Prostate gland (tissue), 2 donors: ENCODE measurements around the gene SCG2. TPM values are rescaled to one million over a fixed set of nuclear protein-coding genes. Genes with fewer than 3 reads are reported as not detected.
A peak's percentile ranks its signal among the peaks of the same experiment; 100 is the strongest.

Source experiments
- DNase-seq: peaks from one replicate; pipeline ENCODE4 v3.0.0-alpha.2; 2019; ENCODE audit warnings: low spot score
- H3K27ac ChIP-seq, 2 donors: fragments of 200-600 bp; sonication (generic); 2 replicates each; pipeline ENCODE4 v1.5.1; 2017 to 2019
- H3K27me3 ChIP-seq: fragments of 200-600 bp; sonication (generic); replicated peaks from 2 replicates; pipeline ENCODE4 v1.5.1; 2019; ENCODE audit not compliant: insufficient read depth
- H3K36me3 ChIP-seq, 2 donors: fragments of 200-600 bp; sonication (generic); 1 replicate in 1 of 2; 2 replicates in 1 of 2; pipeline versions ENCODE4 v1.5.1 to v1.8.1; 2017 to 2019
- H3K4me1 ChIP-seq: fragments of 200-600 bp; sonication (generic); replicated peaks from 2 replicates; pipeline ENCODE4 v1.5.1; 2019
- H3K4me3 ChIP-seq, 2 donors: fragments of 200-600 bp; sonication (generic); 2 replicates each; pipeline ENCODE4 v1.5.1; 2017 to 2019
- H3K9me3 ChIP-seq: fragments of 200-600 bp; sonication (generic); 2 replicates; pipeline ENCODE4 v1.5.1; 2017
- CTCF ChIP-seq, 4 experiments: fragments of 200-600 bp in 2 of 4; fragments of 450-650 bp in 2 of 4; sonication (generic) in 2 of 4; IDR thresholded peaks; 1 replicate in 3 of 4; 2 replicates in 1 of 4; pipeline ENCODE4 v1.5.1; 2016 to 2019; ENCODE audit warnings: antibody characterized with exemption in 4 of 4, mild to moderate bottlenecking in 2 of 4, moderate library complexity in 2 of 4
- POLR2A ChIP-seq: fragments of 450-650 bp; IDR thresholded peaks from one replicate; pipeline ENCODE4 v1.6.1; 2016; ENCODE audit warnings: antibody characterized with exemption, mild to moderate bottlenecking
- POLR2AphosphoS5 ChIP-seq: sonication (generic); formaldehyde crosslinking; IDR thresholded peaks from one replicate; pipeline ENCODE4 v1.6.1; 2017; ENCODE audit warnings: antibody characterized with exemption
- WGBS: methylation state at CpG from one replicate; pipeline ENCODE4 v1.1.5; 2018; 5-methylcytosine and 5-hydroxymethylcytosine counted together
- intact Hi-C: fragments of 100-400 bp; cut with DNase I; formaldehyde crosslinking; loops from one replicate; pipeline ENCODE4 v1.14.2; 2022
- total RNA-seq, 2 donors: library from RNA; depleted of rRNA; stranded (reverse); fragments of >200 nt; gene quantifications; one replicate each; pipeline ENCODE4 v1.1.0, GENCODE V29; 2016

Gene SCG2
- total RNA-seq, 2 donors from 2014 or later: 1.0 to 5.4 TPM

GRCh38 chr2:223612501-223612900 is 10.3 kb upstream of the SCG2 start:
- TF ChIP-seq POLR2A: no peak
- no peak for TF ChIP-seq CTCF (IDR thresholded peaks at IDR 0.05)
- no peak for TF ChIP-seq POLR2AphosphoS5
- H3K27me3 ChIP-seq: no peaks in the 10 kb centered on the region
- DNase-seq: no peak
- H3K4me1 ChIP-seq: no peaks in the 10 kb centered on the region
- peak overlapping the region in 1 of 2 donors; percentile 24 for H3K4me3 ChIP-seq
- no peaks in the 10 kb centered on the region for H3K9me3 ChIP-seq
- peak overlapping the region in 1 of 2 donors; percentile 38 for H3K27ac ChIP-seq
- WGBS: 56% methylated on average over 5 of the region's 5 CpGs
- intact Hi-C loops: no loop called here
- H3K36me3 ChIP-seq: no peaks in the 10 kb centered on the region

GRCh38 chr2:223611061-223611460 is 8.9 kb upstream of the SCG2 start:
- no peak for DNase-seq
- Histone ChIP-seq H3K9me3 (no peaks in the 10 kb centered on the region), H3K27me3 (no peaks in the 10 kb centered on the region), H3K4me1 (no peaks in the 10 kb centered on the region), H3K27ac (no peak overlapping the region), H3K36me3 (no peaks in the 10 kb centered on the region), H3K4me3 (no peak overlapping the region)
- no peak for TF ChIP-seq POLR2AphosphoS5
- no peak for TF ChIP-seq CTCF (IDR thresholded peaks at IDR 0.05)
- no peak for TF ChIP-seq POLR2A
- intact Hi-C loops: no loop called here
- WGBS: 93% methylated on average over 2 of the region's 2 CpGs

GRCh38 chr2:223607476-223607875 is 5.3 kb upstream of the SCG2 start:
- H3K9me3 ChIP-seq: no peaks in the 10 kb centered on the region
- WGBS: 73% methylated on average over 5 of the region's 5 CpGs

GRCh38 chr2:223606946-223607345 is 4.8 kb upstream of the SCG2 start:
- H3K36me3 ChIP-seq: no peaks in the 10 kb centered on the region
- H3K9me3 ChIP-seq: no peaks in the 10 kb centered on the region
- TF ChIP-seq POLR2AphosphoS5: no peak
- no peak for TF ChIP-seq CTCF (IDR thresholded peaks at IDR 0.05)
- no peak for TF ChIP-seq POLR2A
- H3K4me3 ChIP-seq: no peak overlapping the region
- DNase-seq: no peak
- 29% methylated on average over 1 of the region's 1 CpG for WGBS
- no peaks in the 10 kb centered on the region for H3K4me1 ChIP-seq
- intact Hi-C loops: no loop called here
- H3K27ac ChIP-seq: no peak overlapping the region
- H3K27me3 ChIP-seq: no peaks in the 10 kb centered on the region

More at GRCh38 chr2:223607476-223607875, 5.3 kb upstream of the SCG2 start:
- intact Hi-C loops: no loop called here
- H3K4me3 ChIP-seq: no peak overlapping the region
- no peak for DNase-seq
- H3K4me1 ChIP-seq: no peaks in the 10 kb centered on the region
- H3K27me3 ChIP-seq: no peaks in the 10 kb centered on the region
- no peak overlapping the region for H3K27ac ChIP-seq
- no peak for TF ChIP-seq POLR2A
- TF ChIP-seq POLR2AphosphoS5: no peak
- no peak for TF ChIP-seq CTCF (IDR thresholded peaks at IDR 0.05)
- H3K36me3 ChIP-seq: no peaks in the 10 kb centered on the region

GRCh38 chr2:223604231-223604630 is 2.1 kb upstream of the SCG2 start:
- no peak overlapping the region for H3K27ac ChIP-seq
- H3K4me3 ChIP-seq: no peak overlapping the region
- 78% methylated on average over 2 of the region's 2 CpGs for WGBS
- no peaks in the 10 kb centered on the region for H3K9me3 ChIP-seq
- DNase-seq: no peak
- no peaks in the 10 kb centered on the region for H3K36me3 ChIP-seq
- intact Hi-C loops: no loop called here
- H3K27me3 ChIP-seq: no peaks in the 10 kb centered on the region
- H3K4me1 ChIP-seq: no peaks in the 10 kb centered on the region
- TF ChIP-seq POLR2A (no peak), POLR2AphosphoS5 (no peak), CTCF (IDR thresholded peaks at IDR 0.05) (no peak)
